Measurements from ENCODE around the gene CDH13.

The CDH13 gene

DNA sequence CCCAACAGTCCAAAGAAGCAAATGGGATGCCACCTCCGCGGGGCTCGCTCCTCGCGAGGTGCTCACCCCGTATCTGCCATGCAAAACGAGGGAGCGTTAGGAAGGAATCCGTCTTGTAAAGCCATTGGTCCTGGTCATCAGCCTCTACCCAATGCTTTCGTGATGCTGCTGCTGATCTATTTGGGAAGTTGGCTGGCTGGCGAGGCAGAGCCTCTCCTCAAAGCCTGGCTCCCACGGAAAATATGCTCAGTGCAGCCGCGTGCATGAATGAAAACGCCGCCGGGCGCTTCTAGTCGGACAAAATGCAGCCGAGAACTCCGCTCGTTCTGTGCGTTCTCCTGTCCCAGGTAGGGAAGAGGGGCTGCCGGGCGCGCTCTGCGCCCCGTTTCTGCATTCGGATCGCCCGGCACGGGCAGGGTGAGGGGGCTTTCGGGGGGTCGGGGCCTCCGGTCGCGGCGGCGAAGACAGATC is at the start of gene CDH13:
Gene CDH13, plus strand, starts transcription at position 179 of the 471 bp plus-strand sequence.
- peak in 1 of 2 donors; percentile 10 for DNase-seq

DNA sequence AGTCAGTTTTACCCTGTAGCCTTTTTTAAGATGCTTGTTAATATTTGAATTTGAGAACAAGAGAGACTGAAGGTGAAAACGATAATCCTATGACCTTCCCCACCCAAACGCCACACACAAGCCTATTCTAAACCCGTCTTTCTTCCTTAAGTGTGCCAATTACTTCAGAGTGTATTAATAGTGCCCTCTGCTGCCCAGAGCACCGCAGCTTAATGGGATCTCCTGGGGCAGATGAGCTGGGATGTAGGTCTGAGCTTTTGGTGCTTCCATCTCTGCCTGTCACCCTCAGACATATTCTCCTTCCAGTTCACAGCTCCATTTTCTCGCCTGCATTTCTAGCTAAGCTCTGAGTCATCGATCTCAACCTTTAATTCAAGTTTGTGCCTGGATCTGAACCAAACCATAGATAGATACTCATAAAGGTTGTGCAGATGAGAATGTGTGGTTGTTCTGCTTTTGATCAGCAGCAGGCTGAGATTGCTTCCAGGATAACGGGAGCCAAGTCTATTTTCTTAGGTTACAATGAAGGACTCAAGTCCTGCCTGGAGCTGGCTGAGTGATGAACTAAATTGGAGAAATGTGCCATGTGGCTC is 46.4 kb upstream of the CDH13 start:
- no peak for DNase-seq

DNA sequence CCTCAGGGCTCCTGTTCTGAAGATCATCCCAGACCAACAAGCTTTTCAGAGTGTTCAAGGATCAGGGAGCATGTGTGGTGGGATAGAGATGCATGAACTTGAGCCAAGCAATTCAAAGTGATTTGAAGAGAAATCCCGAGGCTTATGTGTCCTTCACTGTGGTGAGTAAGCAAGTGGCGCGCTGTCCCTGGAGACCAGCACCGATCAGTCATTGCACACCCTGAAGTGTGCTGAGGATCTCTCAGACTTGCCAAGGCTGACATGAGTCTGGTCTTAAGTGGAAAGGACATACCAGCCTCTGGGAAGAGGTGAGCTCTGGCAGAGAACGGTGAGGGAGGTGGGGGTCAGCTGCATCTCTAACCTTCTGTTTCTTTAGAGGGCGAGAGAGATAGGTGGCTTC is 43.8 kb upstream of the CDH13 start:
- no peak for DNase-seq

DNA sequence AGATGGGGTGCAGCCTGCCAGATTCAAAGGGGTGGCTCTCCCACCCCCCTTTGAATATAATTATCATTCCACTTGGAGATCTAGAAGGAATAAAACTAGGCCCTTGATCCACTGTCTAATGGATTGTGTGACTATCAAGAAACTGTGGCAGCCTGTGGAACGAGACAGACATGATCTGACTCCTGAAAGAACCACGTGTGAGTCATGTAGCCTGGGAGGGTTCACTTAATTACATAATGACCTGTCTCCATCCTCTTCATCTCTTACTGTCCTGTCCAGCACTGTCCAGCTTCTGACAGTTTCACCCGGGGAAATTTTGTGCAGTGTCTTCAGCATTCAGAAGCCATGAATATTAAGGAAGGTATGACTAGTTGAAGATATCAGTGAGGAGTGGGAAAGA is 43.3 kb upstream of the CDH13 start:
- DNase-seq = no peak

DNA sequence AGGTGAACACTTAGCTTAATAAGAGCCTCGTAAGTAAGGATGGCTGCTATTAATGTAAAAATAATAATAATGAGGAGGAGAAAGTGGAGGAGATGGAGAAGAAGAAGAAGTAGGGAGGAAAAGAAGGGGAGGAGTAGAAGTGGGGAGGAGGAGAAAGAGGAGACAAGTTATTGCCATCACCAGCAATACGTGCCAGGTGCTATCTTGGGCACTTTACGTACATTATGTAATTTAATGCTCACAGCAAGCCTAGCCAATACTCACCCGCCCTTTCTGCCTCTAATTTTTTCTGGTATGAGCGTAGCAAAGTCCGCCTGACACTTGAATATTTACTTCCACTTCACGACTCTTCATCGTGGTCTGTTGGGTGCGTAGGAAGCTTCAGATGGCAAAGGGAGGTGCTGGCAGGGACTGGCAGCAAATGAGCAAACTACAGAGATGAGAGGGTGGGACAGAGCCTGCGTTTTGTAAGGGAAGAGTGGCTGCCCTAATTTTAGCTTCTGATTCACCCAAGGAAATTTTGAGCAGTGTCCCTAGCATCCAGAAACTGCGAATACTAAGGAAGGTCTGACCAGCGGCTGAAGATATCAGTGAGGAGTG is 42.1 kb upstream of the CDH13 start:
- DNase-seq = no peak

DNA sequence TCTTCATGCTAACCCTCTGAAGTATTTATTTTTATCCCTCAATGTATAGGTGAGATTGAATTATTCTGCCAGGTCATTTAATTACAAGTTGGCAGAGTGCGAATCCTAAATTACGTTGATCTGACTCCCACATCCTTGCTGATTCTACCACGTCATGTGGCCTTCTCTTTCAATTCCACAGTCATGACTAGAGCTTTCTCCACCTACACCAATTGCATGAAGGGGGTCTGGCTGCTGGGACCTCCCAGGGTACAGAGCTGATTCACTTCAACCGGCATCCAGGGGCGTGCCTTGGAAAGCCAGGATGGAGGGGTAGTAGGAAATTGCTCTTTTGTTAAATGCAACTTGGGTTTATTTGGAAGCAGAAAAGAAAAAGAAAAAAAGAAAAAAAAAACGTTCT is 41.1 kb upstream of the CDH13 start:
- no peak for DNase-seq

DNA sequence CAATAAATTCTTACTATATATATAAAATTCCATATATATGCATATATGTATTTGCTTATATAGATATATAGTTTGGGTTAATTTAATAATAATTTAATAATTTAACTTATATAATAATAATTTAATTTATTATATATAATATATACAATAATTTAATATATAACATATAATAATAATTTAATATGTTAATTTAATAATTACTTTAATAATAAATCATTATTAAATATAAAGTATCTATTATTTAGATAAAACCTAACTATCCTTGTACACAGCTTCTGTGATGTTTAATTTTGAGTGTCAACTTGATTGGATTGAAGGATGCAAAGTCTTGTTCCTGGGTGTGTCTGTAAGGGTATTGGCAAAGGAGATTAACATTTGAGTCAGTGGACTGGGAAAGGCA is 40.6 kb upstream of the CDH13 start:
- DNase-seq = no peak

DNA sequence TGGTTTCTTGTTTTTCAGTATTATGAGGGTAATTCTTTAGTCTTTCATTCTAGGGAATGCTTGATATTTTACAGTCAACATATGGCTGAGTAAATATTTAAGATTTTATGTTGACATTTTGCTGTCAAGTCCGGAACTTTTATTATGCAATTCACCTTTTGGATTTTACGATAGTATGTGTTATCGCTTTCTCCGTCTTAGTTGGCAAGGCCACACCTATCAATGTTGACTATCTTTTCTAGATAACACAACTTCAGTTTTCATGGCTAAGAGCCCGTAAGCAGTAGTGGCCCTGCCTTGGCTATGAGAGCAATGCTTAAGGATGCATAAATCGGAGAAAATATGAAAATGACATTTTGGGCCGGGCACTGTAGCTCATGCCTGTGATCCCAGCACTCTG is 39.5 kb upstream of the CDH13 start:
- no peak for DNase-seq

DNA sequence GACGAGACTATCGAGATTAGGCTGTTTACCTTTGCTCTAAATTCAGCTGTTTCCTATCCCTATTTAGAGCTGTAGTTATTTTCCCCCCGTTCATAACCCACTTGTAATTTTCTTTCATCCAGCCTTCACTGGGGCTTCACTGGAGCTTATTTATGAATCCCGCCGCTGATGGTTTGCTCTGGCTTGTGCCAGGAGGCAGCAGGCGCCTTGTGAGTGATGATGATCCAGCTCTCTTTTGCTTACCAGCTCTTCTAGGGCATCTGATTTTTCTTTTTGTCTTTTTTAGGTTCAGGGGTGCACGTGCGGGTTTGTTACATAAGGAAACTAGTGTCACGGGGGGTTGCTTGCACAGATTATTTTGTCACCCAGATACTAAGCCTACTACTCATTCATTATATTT is 37.4 kb upstream of the CDH13 start:
- no peak for DNase-seq

DNA sequence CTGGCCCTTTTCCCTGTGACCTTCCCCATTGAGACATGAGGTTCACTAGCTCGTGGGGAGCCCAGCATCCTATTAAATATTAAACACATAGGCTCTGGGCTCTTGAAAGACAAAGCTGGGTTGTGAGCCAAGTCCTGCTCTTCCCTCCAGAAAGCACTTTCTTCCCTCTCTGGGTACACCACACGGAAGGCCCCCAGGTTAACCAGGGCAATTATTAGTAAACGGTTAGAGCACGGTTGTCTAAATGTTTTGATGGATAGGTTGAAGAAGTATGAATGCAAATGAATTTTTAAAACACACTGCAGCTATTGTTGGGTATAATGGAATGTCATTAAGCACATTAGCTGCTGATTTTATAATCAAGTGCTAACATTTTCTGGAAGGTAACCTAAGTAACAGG is 32.7 kb upstream of the CDH13 start:
- DNase-seq = no peak

DNA sequence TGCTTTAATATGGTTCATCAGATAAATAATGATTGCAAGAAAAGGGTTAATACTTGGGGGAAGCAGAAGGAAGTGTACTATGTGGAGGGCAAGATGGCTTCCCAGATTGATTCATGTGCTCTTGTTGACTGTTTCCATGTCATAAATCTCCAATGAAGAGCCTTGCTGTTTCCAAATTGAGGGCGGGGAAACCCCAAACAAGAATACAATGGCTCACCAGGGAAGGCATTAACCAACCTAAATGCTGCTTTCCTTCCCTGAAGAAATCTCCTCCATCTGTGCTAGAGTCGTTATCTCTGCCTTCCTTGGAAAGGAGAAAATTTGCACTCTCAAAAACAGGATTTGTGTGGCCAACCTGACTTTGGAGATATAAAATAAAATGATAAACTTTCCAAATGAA is 28.0 kb upstream of the CDH13 start:
- DNase-seq = no peak

DNA sequence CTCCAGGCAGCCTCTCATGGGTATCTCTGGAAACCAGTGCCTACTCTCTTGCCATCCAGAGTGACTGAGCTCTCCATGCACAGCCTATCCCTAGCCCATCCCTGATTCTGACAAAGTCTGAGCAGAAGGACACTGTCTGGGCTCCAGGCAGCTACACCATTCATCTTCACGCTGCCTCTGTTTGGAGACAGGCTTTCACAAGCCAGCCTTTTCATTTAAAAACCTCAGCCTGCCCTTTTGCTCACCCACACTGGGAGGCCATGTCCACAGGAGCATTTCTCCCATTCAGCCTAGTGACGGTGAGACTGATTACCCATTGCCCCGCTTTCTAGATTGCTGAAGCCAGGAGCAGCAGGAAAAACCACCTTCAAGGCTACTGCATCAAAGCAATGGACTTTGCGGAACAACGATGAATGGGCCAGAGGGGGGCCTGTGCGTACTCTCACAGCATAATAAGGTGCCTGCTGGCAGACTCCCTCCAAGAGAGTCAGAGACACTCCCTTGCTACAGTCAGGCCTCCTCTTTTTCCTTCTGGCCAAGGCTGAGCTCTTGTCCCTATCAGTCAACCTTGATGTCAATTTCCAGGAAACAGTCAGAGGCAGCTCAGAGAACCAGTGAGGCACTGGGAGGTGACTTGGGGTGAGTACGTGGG is 24.7 kb upstream of the CDH13 start:
- DNase-seq = no peak

DNA sequence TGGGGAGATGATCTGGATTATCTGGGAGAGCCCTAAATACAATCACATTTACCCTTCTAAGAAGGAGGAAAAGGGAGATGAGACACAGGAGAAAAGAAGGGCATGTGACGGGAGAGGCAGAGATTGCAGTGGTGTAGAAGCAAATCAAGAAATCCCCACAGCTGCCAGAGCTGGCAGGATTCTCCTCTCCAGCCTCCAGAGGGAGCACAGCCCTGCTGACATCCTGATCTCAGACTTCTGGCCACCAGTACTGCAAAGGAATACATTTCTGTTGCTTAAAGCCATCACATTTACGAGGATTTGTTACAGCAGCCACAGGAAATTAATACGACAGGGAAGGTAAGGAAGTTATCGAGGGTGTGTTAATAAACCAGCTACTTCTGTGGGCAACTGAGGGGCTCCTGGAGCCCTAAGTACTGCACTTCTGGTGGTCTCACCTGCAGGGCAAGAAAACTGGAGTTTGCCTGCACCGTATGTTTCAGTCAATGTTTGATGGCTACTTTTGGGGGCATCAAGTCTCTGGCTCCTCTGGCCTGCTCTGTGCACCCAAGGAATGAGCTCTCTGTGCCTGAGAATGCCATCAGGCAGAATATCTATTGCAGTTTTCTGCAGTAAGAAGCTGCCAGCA is 22.9 kb upstream of the CDH13 start:
- DNase-seq = no peak

DNA sequence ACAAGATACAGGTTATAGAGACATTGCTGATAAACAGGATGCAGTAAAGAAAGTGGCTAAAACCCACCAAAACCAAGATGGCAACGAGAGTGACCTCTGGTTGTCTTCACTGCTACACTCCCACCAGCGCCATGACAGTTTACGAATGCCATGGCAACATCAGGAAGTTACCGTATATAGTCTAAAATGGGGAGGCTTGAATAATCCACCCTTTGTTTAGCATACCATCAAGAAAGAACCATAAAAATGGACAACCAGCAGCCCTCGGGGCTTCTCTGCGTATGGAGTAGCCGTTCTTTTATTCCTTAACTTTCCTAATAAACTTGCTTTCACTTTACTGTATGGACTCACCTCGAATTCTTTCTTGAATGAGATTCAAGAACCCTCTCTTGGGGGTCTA is 21.7 kb upstream of the CDH13 start:
- no peak for DNase-seq

DNA sequence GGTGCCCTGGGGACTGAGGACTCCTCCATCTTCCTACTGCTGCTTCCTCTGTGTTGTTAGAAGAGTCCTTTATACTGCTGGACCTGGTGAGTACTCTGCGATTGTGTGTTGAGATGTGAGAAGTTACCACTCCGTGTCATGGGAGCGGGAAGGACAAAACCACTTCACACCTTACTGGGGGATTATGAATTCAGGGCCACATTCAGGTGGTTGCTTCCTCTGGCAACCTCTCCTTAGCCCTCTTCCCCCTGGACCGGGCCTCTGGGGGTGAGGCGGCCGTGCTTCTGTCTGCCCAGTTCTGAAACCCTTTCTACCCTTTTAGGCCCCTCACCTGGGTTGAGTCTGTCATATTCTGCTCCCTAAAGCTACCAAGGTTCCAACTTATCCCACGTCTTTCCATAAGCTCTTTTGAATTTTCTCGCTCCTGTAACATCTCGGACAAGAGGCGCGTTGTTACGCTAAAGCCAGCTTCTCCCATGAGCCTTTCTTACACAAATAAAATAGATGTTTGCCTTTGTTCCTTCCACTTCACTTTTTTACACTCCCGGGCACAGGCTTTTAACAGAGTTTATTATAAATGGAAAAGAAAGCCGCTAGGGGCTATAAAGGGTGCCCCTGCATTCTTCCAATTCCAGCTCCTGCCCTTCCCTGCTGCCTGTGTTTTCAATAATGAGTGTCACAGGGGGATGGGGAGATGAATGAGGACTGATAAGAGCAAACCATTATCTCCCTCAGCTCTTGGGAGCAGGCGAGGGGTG is 20.7 kb upstream of the CDH13 start:
- DNase-seq = no peak

DNA sequence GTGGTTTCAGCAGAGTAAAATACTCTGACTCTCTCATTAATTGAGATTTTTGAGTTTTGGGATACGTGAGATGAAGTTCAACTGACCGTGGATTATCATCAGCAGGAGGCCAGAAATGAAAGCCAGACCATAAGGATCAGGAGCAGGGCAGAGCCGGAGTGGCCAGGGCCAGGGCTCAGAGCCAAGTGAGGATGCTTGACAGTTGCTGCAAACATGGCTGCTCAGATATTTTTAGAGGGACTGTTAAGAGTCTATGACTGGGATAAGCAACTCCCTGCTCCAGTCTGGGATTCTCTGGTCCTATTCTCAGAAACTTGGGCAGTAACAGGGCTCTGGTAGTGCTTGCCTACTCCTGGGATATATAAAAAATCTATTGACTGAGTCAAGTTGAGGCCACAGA is 17.6 kb upstream of the CDH13 start:
- no peak for DNase-seq

DNA sequence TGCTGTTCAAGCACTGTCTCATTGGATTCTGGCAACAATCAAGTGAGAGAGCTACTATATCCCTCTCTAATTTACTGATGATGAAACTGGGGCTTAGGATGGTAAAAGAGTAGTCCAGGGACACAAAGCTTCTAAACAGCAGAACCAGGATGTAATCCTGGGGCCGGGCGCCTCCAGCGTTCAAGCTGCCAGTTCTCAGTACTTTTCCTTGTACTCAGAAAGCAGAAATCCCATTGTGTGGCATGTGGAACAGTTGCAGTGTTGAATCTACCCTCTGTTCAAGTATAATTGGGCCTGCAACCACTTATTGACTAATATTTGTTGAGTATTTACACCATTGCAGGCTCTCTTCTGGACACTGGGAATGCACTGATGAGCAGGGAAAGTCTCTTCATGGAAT is 14.5 kb upstream of the CDH13 start:
- no peak for DNase-seq

DNA sequence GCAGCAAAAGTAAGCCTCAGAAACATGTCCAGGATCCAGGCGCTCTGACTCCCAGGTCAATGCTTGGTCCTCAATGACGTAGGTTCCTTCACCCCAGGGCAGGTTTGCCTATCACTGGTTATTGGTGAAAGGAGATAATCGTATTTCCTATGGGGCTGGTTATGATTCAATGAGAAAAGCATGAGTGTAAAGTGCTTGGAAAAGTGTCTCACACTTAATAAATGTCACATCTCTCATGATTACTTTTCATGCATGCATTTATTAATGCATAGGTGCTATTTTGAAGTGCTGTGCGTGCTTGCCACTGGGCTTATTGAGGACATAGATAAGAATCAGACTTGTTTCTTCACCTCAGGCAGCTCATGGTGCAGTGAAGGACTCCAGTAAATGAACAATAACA is 10.4 kb upstream of the CDH13 start:
- DNase-seq = no peak

DNA sequence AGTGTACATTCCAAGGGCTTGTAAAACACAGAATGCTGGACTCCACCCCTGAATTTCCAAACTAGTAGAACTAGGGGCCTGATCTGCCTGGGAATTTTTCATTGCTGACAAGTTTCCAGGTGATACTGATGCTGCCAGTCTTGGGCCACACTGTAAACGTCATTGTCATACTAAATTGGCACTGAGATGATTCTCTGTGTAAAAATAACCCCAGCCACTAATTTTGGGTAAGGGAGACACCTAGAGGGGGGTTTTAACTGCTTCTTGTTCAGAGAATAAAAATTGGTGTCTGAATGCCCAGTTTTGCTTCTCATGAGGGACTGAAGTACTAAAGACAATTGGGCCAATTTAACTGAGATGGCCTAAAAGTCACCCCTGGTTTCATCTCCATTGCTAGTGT is 5.0 kb upstream of the CDH13 start:
- DNase-seq = no peak

DNA sequence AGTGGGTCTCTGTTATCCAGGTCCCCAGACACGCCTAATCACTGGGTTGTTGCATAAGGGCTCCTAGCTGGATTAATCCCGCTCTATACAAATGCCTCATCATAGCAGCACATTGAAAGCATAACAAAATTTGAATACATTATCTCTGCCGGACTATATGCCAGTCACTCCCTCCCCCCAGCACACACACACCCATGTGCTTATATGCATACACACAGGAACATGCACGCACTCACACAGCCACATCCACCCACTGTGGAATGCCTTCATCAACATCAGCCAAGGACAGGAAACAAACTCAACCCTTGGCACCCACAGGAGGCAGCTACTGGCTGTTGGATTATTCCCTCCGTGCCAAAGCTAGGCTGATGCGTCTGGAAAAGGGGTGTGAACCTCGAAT is 3.5 kb upstream of the CDH13 start:
- DNase-seq = no peak

DNA sequence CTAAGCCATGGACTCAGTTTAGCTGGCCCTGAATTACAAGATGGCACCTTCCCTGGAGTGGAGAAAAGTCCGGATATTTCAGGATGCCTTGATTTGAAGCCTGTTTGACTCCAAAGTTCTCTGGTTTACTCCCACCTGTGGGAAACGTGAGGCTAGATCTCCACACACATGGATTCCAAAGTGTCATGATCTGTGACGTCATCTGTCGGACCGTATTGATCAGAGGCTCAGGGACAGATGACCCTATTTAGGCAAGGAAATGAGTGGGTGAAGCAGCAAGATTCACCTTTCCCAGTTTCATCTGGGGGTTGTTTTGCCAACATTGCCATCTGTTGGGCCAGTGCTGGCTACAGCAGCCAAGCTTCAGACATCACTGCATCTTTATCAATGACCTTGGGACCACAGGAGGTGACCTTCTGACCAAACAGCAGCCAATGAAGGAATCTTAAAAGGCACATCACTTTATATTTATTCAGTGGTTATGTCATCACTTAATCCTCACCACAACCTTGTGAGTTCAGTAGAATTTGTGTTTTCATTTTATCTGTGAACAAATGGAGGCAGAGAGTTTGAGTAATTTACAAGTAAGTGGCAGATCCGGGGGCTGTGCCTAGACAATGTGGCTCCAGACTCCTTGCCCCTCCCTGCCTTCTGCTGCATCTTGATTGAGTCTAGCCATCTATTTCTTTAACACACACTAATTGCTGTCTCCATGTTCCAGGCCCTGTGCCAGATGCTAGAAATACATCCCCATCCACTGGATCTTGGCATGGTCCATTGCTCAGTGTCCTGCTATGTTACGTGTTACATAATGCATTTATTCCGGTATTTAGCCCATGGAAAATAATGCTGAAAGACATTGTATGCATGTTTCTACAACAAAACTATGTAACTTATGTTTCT is 1.5 kb upstream of the CDH13 start:
- no peak for DNase-seq

DNA sequence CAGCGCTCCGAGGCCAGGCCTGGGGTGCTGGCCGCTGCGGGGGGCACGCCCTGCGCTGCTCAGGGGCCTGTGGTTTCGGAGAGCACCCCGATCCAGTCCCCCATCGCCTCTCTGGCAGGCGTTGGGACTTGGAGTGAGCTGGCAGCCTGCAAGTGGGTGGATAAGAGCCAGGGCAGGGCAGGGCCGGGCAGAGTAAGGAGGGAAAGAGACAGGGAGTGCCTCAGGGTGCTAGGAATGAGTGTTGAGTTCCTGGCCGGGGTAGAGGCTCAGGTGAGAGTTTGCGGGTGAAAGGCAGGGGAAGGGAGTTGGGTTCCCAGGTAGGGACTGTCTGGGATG is 1.3 kb downstream of the CDH13 start:
- DNase-seq = no peak

DNA sequence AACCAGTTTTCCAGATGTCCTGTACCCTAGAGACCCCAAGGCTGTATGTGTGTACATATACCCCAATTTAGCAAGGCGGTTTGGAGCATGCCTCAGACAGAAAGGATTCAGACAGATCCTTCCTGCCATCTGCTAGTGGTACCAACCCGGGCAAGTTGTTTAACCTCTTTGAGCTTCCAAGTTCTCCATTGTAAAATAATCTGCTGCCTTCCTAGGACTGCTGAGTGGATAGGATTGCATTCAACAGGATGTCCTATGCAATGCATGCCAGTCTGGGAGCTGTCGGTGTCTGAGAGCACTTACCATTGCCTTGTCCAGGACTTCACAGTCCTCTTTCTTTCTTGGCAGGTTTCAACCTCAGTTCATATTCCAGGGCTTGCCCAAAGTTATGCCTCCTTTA is 1.9 kb downstream of the CDH13 start:
- DNase-seq = no peak

All from stimulated activated CD4-positive, alpha-beta T cell treated with anti-CD3 and anti-CD28 coated beads, Interleukin-2, amount 100 ng/mL, for 24 hours (primary cell).